Endothelial cell of umbilical vein (primary cell): ENCODE measurements around the gene GSG1L.

Experiments used
- CTCF ChIP-seq, 2 donors: IDR thresholded peaks; 1 replicate in 1 of 2; 2 replicates in 1 of 2; pipeline ENCODE4 v1.5.1; 2011; ENCODE audit warnings: low read length in 2 of 2, mild to moderate bottlenecking in 2 of 2, moderate library complexity in 2 of 2, control low read depth in 1 of 2, inconsistent platforms in 1 of 2, low read depth in 1 of 2; ENCODE audit not compliant: insufficient read depth in 1 of 2; ENCODE audit errors: extremely low read depth in 1 of 2
- EZH2 ChIP-seq: IDR thresholded peaks from 2 replicates; pipeline ENCODE4 v1.6.1; 2012; ENCODE audit warnings: borderline replicate concordance, low read depth, mild to moderate bottlenecking, moderate library complexity, low read length, inconsistent platforms; ENCODE audit not compliant: severe bottlenecking
- FOS ChIP-seq: IDR thresholded peaks from 2 replicates; pipeline ENCODE4 v1.6.1; 2011; ENCODE audit warnings: mild to moderate bottlenecking, low read length, moderate library complexity, borderline replicate concordance; ENCODE audit not compliant: insufficient read depth
- GATA2 ChIP-seq: IDR thresholded peaks from 2 replicates; pipeline ENCODE4 v1.7.0; 2011; ENCODE audit warnings: low read depth, mild to moderate bottlenecking, moderate library complexity, mixed read lengths, low read length; ENCODE audit not compliant: insufficient read length, insufficient read depth
- MAX ChIP-seq: IDR thresholded peaks from 2 replicates; pipeline ENCODE4 v1.6.1; 2011; ENCODE audit not compliant: insufficient read depth, insufficient read length
- MYC ChIP-seq: IDR thresholded peaks from one replicate; pipeline ENCODE4 v1.6.1; 2011; ENCODE audit warnings: mild to moderate bottlenecking, low read depth, low read length
- POLR2A ChIP-seq: IDR thresholded peaks from 2 replicates; pipeline ENCODE4 v1.6.1; 2012; ENCODE audit warnings: low read depth, mild to moderate bottlenecking, control low read depth, low read length

GRCh38 chr16:27767081-27767480, 296.4 kb downstream of the GSG1L start:
- TF ChIP-seq MYC (no peak), POLR2A (no peak), EZH2 (no peak), CTCF (IDR thresholded peaks at IDR 0.05; ENCODE audit: extremely low read depth in 1 of 2, insufficient read depth in 1 of 2, low read depth in 1 of 2, low read length in 2 of 2) (no peak), GATA2 (no peak), MAX (no peak), FOS (no peak)
